Endodermal cell (in vitro differentiated cells): ENCODE measurements around the gene PARVB. TPM values are rescaled to one million over a fixed set of nuclear protein-coding genes. Genes with fewer than 3 reads are reported as not detected.
A peak's percentile ranks its signal among the peaks of the same experiment; 100 is the strongest.

Experiments used
- DNase-seq: peaks from one replicate; pipeline ENCODE4 v3.0.0-alpha.2; 2017
- H3K27ac ChIP-seq: 2 replicates; pipeline ENCODE4 v1.5.1; 2013; ENCODE audit warnings: mild to moderate bottlenecking, low read depth, low read length, moderate library complexity
- H3K27me3 ChIP-seq: 2 replicates; pipeline ENCODE4 v1.6.1; 2013; ENCODE audit warnings: mild to moderate bottlenecking, low read length, moderate library complexity; ENCODE audit not compliant: insufficient read depth, control insufficient read depth, poor library complexity, severe bottlenecking
- H3K36me3 ChIP-seq: 2 replicates; pipeline ENCODE4 v1.7.0; 2013; ENCODE audit warnings: mild to moderate bottlenecking, low read length, moderate library complexity; ENCODE audit not compliant: control insufficient read depth, insufficient read depth
- H3K4me1 ChIP-seq: one replicate; pipeline ENCODE4 v1.7.0; 2013; ENCODE audit warnings: low read length; ENCODE audit not compliant: control insufficient read depth, insufficient read depth
- H3K4me3 ChIP-seq: 2 replicates; pipeline ENCODE4 v1.5.1; 2013; ENCODE audit warnings: mild to moderate bottlenecking, low read length, moderate library complexity
- H3K9ac ChIP-seq: 2 replicates; pipeline ENCODE4 v1.6.1; 2013; ENCODE audit warnings: mild to moderate bottlenecking, low read length, moderate library complexity; ENCODE audit not compliant: poor library complexity, severe bottlenecking; ENCODE audit errors: extremely low read depth
- H3K9me3 ChIP-seq: 2 replicates; pipeline ENCODE4 v1.6.1; 2013; ENCODE audit warnings: mild to moderate bottlenecking, low read length, moderate library complexity; ENCODE audit not compliant: control insufficient read depth
- H3K27ac Mint-ChIP-seq: 2 replicates; pipeline ENCODE4 v1.8.0; 2020; ENCODE audit warnings: mixed read lengths
- H3K27me3 Mint-ChIP-seq: 2 replicates; pipeline ENCODE4 v1.8.0; 2021; ENCODE audit warnings: mild to moderate bottlenecking, mixed read lengths; ENCODE audit not compliant: insufficient read depth
- H3K36me3 Mint-ChIP-seq: 2 replicates; pipeline ENCODE4 v1.8.0; 2020; ENCODE audit warnings: low read depth, mixed read lengths
- H3K4me1 Mint-ChIP-seq: 2 replicates; pipeline ENCODE4 v1.8.0; 2020; ENCODE audit warnings: mixed read lengths
- H3K4me3 Mint-ChIP-seq: 2 replicates; pipeline ENCODE4 v1.8.0; 2020; ENCODE audit warnings: mild to moderate bottlenecking, moderate library complexity, mixed read lengths
- H3K9me3 Mint-ChIP-seq: 2 replicates; pipeline ENCODE4 v1.8.0; 2020; ENCODE audit warnings: mild to moderate bottlenecking, mixed read lengths
- WGBS, 2 experiments: methylation state at CpG; one replicate each; pipeline versions ENCODE4 v1.1.5 to v1.1.7; 2013; ENCODE audit warnings: missing lambda C conversion rate in 2 of 2, mixed read lengths in 1 of 2; ENCODE audit not compliant: insufficient coverage in 1 of 2, insufficient read length in 1 of 2; 5-methylcytosine and 5-hydroxymethylcytosine counted together
- total RNA-seq, 2 donors: library from RNA; stranded (reverse); fragmentation: NEBNext Ultra II Directional in 1 of 2; extraction: Animal tissue kit (Norgen Biotek cat#: 25700) in 1 of 2; gene quantifications; 2 replicates in 1 of 2; 3 replicates in 1 of 2; pipeline ENCODE4 v1.2.1, GENCODE V29; 2021
- TF ChIP-seq, protein P1 (sequence below): fragments of 200-600 bp; sonication (generic); conservative IDR thresholded peaks from 2 replicates; pipeline ENCODE4 v1.5.0; 2021; ENCODE audit warnings: antibody characterized with exemption, mild to moderate bottlenecking

The PARVB gene
- total RNA-seq, 2 donors from 2014 or later, result 29.6 to 32.3 TPM

DNA sequence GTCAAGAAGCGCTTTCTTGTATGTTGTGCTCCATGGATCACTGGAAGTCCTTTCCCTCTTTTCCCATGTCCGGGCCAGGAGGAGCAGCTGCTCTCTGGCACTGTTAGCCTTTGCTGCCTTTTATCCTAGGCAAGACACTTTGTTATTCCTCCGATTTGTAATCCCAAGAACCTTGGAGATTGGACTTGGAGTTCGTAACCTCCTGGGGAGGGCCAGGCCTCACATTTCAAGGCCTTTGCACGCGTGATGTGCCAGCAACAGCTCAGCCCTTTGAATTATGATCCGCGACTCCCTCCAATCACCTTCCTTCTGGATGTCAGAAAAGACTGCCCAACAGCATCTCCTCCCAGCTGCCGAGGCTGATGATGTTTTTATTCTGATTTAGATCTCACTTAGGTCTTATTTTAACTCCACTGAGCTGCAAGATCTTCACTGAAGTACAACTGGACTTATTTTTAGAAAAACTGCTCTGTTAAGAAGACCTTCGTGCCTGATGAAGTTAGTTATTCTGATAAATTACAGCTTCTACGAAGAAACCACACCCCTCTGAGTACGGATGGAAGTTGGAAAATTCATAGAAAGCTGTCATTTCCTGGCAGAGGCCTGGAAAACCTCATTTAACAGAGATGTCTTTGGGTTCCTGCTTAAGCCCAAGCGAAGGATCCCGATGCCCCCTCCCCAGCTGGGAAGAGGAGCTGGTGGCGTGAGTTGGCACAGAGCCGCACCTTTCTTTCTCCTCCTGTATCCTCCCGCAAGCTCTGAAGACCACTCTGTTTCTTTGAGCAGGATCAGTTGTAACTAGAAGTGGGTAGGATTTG is 62.4 kb downstream of the PARVB start:
- Histone ChIP-seq H3K27ac (peak overlapping the region; percentile 32), H3K9me3 (no peaks in the 10 kb centered on the region), H3K36me3 (no peaks in the 10 kb centered on the region), H3K4me1 (peaks cover 1% of the 10 kb centered on the region), H3K9ac (no peak overlapping the region), H3K4me3 (no peak overlapping the region), H3K27me3 (no peaks in the 10 kb centered on the region)
- Mint-ChIP-seq H3K27me3 (no peaks in the 10 kb centered on the region), H3K27ac (no peak overlapping the region), H3K36me3 (peaks cover 3% of the 10 kb centered on the region), H3K9me3 (no peaks in the 10 kb centered on the region), H3K4me3 (no peak overlapping the region), H3K4me1 (no peaks in the 10 kb centered on the region)
- no peak for DNase-seq
- WGBS, 2 experiments, result 84 to 91% methylated on average over 13 to 17 of the region's 17 CpGs
- TF ChIP-seq, protein P1, sequence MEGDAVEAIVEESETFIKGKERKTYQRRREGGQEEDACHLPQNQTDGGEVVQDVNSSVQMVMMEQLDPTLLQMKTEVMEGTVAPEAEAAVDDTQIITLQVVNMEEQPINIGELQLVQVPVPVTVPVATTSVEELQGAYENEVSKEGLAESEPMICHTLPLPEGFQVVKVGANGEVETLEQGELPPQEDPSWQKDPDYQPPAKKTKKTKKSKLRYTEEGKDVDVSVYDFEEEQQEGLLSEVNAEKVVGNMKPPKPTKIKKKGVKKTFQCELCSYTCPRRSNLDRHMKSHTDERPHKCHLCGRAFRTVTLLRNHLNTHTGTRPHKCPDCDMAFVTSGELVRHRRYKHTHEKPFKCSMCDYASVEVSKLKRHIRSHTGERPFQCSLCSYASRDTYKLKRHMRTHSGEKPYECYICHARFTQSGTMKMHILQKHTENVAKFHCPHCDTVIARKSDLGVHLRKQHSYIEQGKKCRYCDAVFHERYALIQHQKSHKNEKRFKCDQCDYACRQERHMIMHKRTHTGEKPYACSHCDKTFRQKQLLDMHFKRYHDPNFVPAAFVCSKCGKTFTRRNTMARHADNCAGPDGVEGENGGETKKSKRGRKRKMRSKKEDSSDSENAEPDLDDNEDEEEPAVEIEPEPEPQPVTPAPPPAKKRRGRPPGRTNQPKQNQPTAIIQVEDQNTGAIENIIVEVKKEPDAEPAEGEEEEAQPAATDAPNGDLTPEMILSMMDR, result no peak

DNA sequence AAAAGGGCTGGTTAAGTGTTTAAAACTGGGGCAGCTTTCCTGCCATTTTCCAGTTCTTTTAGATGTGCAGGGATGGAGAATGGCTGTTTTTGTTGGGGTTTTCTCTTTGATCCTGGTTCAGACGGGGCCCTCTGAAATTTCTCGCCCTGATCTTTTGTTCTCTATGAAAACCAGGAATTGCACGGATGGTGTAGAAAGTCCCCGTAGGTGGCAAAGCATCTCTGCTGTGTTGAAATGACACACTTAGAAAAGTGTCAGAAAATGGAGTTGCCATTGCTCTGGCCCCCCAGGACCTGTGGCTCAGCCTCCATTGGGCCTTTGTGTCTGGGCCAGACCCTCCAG is 63.0 kb downstream of the PARVB start:
- TF ChIP-seq, protein P1, result no peak
- no peaks in the 10 kb centered on the region for H3K4me1 ChIP-seq
- H3K27me3 ChIP-seq, result no peaks in the 10 kb centered on the region
- no peak overlapping the region for H3K4me3 Mint-ChIP-seq
- no peak overlapping the region for H3K27ac Mint-ChIP-seq
- no peaks in the 10 kb centered on the region for H3K9me3 Mint-ChIP-seq
- H3K9me3 ChIP-seq, result no peaks in the 10 kb centered on the region
- H3K9ac ChIP-seq, result no peak overlapping the region
- H3K27me3 Mint-ChIP-seq, result no peaks in the 10 kb centered on the region
- H3K36me3 Mint-ChIP-seq, result peaks cover 3% of the 10 kb centered on the region
- no peaks in the 10 kb centered on the region for H3K36me3 ChIP-seq
- peak overlapping the region; percentile 32 for H3K27ac ChIP-seq
- H3K4me1 Mint-ChIP-seq, result no peaks in the 10 kb centered on the region
- no peak overlapping the region for H3K4me3 ChIP-seq
- WGBS, 2 experiments, result 62 to 95% methylated on average over 2 to 4 of the region's 4 CpGs
- DNase-seq, result no peak

DNA sequence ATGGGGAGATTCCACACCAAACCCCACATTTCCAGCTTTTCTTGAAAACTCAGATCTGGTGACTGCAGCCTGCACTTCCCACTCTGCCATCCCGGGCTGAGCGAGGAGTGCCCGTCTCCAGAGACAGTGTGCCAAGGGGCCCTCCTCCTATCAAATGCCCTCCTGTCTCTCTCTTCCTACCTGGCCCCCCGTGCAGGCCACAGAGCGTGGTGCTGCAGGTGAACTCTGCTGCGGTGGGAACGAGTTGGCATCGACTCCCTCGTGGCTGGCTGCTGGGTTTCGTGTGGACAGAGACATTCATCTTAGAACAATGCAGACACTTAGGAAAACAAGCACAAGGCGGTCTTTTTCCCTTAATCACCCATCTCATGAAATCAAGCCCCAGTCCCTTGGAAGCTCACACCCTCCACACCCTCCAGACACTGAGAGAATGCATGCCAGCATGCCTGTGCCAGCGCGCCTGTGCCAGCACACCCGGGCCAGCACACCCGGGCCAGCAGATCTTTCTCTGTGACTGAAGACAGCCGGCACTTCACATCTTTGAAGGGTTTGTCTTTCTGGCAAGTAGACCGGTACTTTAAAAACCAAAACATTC is 65.0 kb downstream of the PARVB start:
- H3K27ac Mint-ChIP-seq, result no peak overlapping the region
- no peaks in the 10 kb centered on the region for H3K9me3 Mint-ChIP-seq

More for the DNA sequence above, 65.0 kb downstream of the PARVB start:
- Histone ChIP-seq H3K27me3 (no peaks in the 10 kb centered on the region), H3K9me3 (no peaks in the 10 kb centered on the region), H3K4me1 (no peaks in the 10 kb centered on the region), H3K4me3 (no peak overlapping the region), H3K27ac (no peak overlapping the region), H3K36me3 (no peaks in the 10 kb centered on the region), H3K9ac (no peak overlapping the region)
- no peaks in the 10 kb centered on the region for H3K36me3 Mint-ChIP-seq
- no peak for DNase-seq
- H3K4me3 Mint-ChIP-seq, result no peak overlapping the region
- no peaks in the 10 kb centered on the region for H3K27me3 Mint-ChIP-seq
- TF ChIP-seq, protein P1, result no peak
- H3K4me1 Mint-ChIP-seq, result no peaks in the 10 kb centered on the region
- 90 to 92% methylated on average over 12 to 17 of the region's 17 CpGs for WGBS, 2 experiments
